HCT116 (cell line): ENCODE data around the gene CBFA2T3. TPM values are rescaled to one million over a fixed set of nuclear protein-coding genes. Genes with fewer than 3 reads are reported as not detected.

Experiments used
- ATAC-seq: fragments of 200-7000 bp; cut with Tn5 transposase; 2 replicates; pipeline ENCODE4 v1.9.1; 2020; ENCODE audit warnings: mild to moderate bottlenecking, moderate library complexity
- BruUV-seq: library from RNA; stranded (reverse); fragments of 400-500 nt; replicated peaks from 2 replicates; lab custom pipeline; 2021; lab: Mats Ljungman, UMichigan
- CTCF ChIA-PET: fragments of 300-600 bp; sonication (Branson Sonifier 250); formaldehyde crosslinking; loops from one replicate; lab custom pipeline; 2021; ENCODE audit warnings: antibody characterized with exemption; lab: Charles Lee
- POLR2A ChIA-PET: fragments of 300-600, 350-600 bp; sonication (Branson Sonifier 250); formaldehyde crosslinking; loops from one replicate; lab custom pipeline; 2021; ENCODE audit warnings: antibody characterized with exemption; lab: Charles Lee
- RAD21 ChIA-PET, 2 experiments: fragments of 300-600 bp; sonication (Branson Sonifier 250); formaldehyde crosslinking; loops; one replicate each; lab custom pipeline; 2023; ENCODE audit warnings: low total read pairs in 2 of 2; ENCODE audit not compliant: uncharacterized antibody in 2 of 2, unreplicated experiment in 2 of 2, low non-redundant PET in 1 of 2; lab: Charles Lee
- DNase-seq: peaks from one replicate; pipeline ENCODE4 v3.0.0-alpha.2; 2010; ENCODE audit warnings: low read depth, low spot score
- H2AFZ ChIP-seq: fragments of 200-600 bp; shearing (Covaris generic), sonication (generic); 2 replicates; pipeline ENCODE4 v1.6.1; 2017; ENCODE audit warnings: low read depth, mixed run types, mixed read lengths, antibody characterized with exemption, low read length; ENCODE audit not compliant: poor library complexity, severe bottlenecking
- H3K27ac ChIP-seq: 2 replicates; pipeline ENCODE4 v1.5.1; 2012; ENCODE audit warnings: low read depth, low read length
- H3K27me3 ChIP-seq: fragments of 200-600 bp; sonication (generic); 2 replicates; pipeline ENCODE4 v1.6.1; 2016; ENCODE audit warnings: mixed run types, low read length, mixed read lengths; ENCODE audit not compliant: insufficient read depth
- H3K36me3 ChIP-seq, 2 experiments: fragments of 200-500 bp in 1 of 2; fragments of 200-600 bp in 1 of 2; sonication (Bioruptor generic) in 1 of 2; sonication (generic) in 1 of 2; 2 replicates each; pipeline versions ENCODE4 v1.5.1 to v1.6.1; 2014 to 2016; ENCODE audit warnings: low read length in 2 of 2, inconsistent platforms in 1 of 2, mixed read lengths in 1 of 2, mixed run types in 1 of 2; ENCODE audit not compliant: insufficient read depth in 2 of 2, control insufficient read depth in 1 of 2
- H3K4me1 ChIP-seq, 2 experiments: fragments of 200-600 bp in 1 of 2; sonication (generic) in 1 of 2; 2 replicates each; pipeline versions ENCODE4 v1.5.1 to v1.6.1; 2012 to 2017; ENCODE audit warnings: low read length in 2 of 2, inconsistent platforms in 1 of 2, mild to moderate bottlenecking in 1 of 2, mixed read lengths in 1 of 2, mixed run types in 1 of 2, moderate library complexity in 1 of 2; ENCODE audit not compliant: insufficient read depth in 2 of 2, control insufficient read depth in 1 of 2
- H3K4me2 ChIP-seq: fragments of 200-600 bp; sonication (generic); 2 replicates; pipeline ENCODE4 v1.6.1; 2017; ENCODE audit warnings: mixed run types, low read length, mixed read lengths
- H3K4me3 ChIP-seq, 2 experiments: fragments of 200-600 bp in 1 of 2; sonication (generic) in 1 of 2; replicated peaks in 1 of 2; 2 replicates each; pipeline ENCODE4 v1.5.1; 2011 to 2016; ENCODE audit warnings: low read length in 2 of 2, control low read depth in 1 of 2, low read depth in 1 of 2, mild to moderate bottlenecking in 1 of 2, mixed read lengths in 1 of 2, mixed run types in 1 of 2
- H3K79me2 ChIP-seq: fragments of 200-600 bp; sonication (generic); 2 replicates; pipeline ENCODE4 v1.6.1; 2017; ENCODE audit warnings: mild to moderate bottlenecking, mixed run types, low read length, moderate library complexity, mixed read lengths; ENCODE audit not compliant: insufficient read depth
- H3K9ac ChIP-seq: fragments of 200-600 bp; sonication (generic); 2 replicates; pipeline ENCODE4 v1.6.1; 2016; ENCODE audit warnings: low read length, mixed read lengths
- H3K9me2 ChIP-seq: fragments of 200-600 bp; sonication (generic), shearing (Covaris generic); 2 replicates; pipeline ENCODE4 v1.6.1; 2017; ENCODE audit warnings: mixed run types, mild to moderate bottlenecking, moderate library complexity; ENCODE audit not compliant: insufficient read depth
- H3K9me3 ChIP-seq, 2 experiments: fragments of 200-500 bp in 1 of 2; fragments of 200-600 bp in 1 of 2; sonication (Bioruptor generic) in 1 of 2; sonication (generic) in 1 of 2; 2 replicates each; pipeline ENCODE4 v1.6.1; 2014 to 2017; ENCODE audit warnings: low read length in 2 of 2, mixed read lengths in 2 of 2, inconsistent platforms in 1 of 2, low read depth in 1 of 2, mild to moderate bottlenecking in 1 of 2, mixed run types in 1 of 2, moderate library complexity in 1 of 2; ENCODE audit not compliant: control insufficient read depth in 1 of 2, insufficient read depth in 1 of 2
- H4K20me1 ChIP-seq: fragments of 200-600 bp; sonication (generic), shearing (Covaris generic); 2 replicates; pipeline ENCODE4 v1.6.1; 2017; ENCODE audit warnings: mixed run types, mild to moderate bottlenecking, moderate library complexity; ENCODE audit not compliant: insufficient read depth
- ATF3 ChIP-seq: IDR thresholded peaks from 2 replicates; pipeline ENCODE4 v1.6.1; 2012
- CBX3 ChIP-seq: IDR thresholded peaks from 2 replicates; pipeline ENCODE4 v1.6.1; 2012; ENCODE audit warnings: low read depth
- CEBPB ChIP-seq: IDR thresholded peaks from 2 replicates; pipeline ENCODE4 v1.6.1; 2012; ENCODE audit warnings: low read depth
- CTCF ChIP-seq, 3 experiments: fragments of 200-600 bp in 1 of 3; sonication (generic) in 1 of 3; IDR thresholded peaks in 2 of 3; conservative IDR thresholded peaks in 1 of 3; 2 replicates each; pipeline ENCODE4 v1.5.1; 2012 to 2017; ENCODE audit warnings: low read depth in 2 of 3, low read length in 2 of 3, antibody characterized with exemption in 1 of 3, borderline replicate concordance in 1 of 3, control low read depth in 1 of 3, mild to moderate bottlenecking in 1 of 3, mixed read lengths in 1 of 3, mixed run types in 1 of 3, moderate library complexity in 1 of 3; ENCODE audit not compliant: insufficient read depth in 1 of 3
- ELF1 ChIP-seq: IDR thresholded peaks from 2 replicates; pipeline ENCODE4 v1.6.1; 2012; ENCODE audit warnings: low read depth, borderline replicate concordance
- EZH2phosphoT487 ChIP-seq: fragments of 200-600 bp; IDR thresholded peaks from 2 replicates; pipeline ENCODE4 v1.6.1; 2018; ENCODE audit warnings: antibody characterized with exemption, borderline replicate concordance
- MAX ChIP-seq: IDR thresholded peaks from 2 replicates; pipeline ENCODE4 v1.6.1; 2012
- POLR2A ChIP-seq: IDR thresholded peaks from 2 replicates; pipeline ENCODE4 v1.7.0; 2011; ENCODE audit warnings: borderline replicate concordance; ENCODE audit not compliant: insufficient read depth, insufficient read length; ENCODE audit errors: extremely low read depth
- POLR2AphosphoS5 ChIP-seq: IDR thresholded peaks from 2 replicates; pipeline ENCODE4 v1.6.1; 2011; ENCODE audit warnings: mild to moderate bottlenecking, low read depth, low read length, moderate library complexity
- RAD21 ChIP-seq: IDR thresholded peaks from 2 replicates; pipeline ENCODE4 v1.6.1; 2012; ENCODE audit warnings: low read depth, mild to moderate bottlenecking
- REST ChIP-seq: IDR thresholded peaks from 2 replicates; pipeline ENCODE4 v1.6.1; 2012; ENCODE audit warnings: low read depth
- SIN3A ChIP-seq: IDR thresholded peaks from 2 replicates; pipeline ENCODE4 v1.6.1; 2012; ENCODE audit warnings: low read depth
- SP1 ChIP-seq: IDR thresholded peaks from 2 replicates; pipeline ENCODE4 v1.6.1; 2012; ENCODE audit warnings: low read depth
- SRF ChIP-seq: IDR thresholded peaks from 2 replicates; pipeline ENCODE4 v1.6.1; 2012; ENCODE audit warnings: low read depth
- TCF7L2 ChIP-seq: IDR thresholded peaks from 2 replicates; pipeline ENCODE4 v1.7.0; 2011; ENCODE audit warnings: borderline replicate concordance, inconsistent platforms; ENCODE audit not compliant: insufficient read depth, insufficient read length; ENCODE audit errors: extremely low read depth
- YY1 ChIP-seq: IDR thresholded peaks from 2 replicates; pipeline ENCODE4 v1.6.1; 2011; ENCODE audit warnings: low read length, low read depth, moderate library complexity, mild to moderate bottlenecking; ENCODE audit not compliant: insufficient replicate concordance; ENCODE audit errors: extremely low read depth
- ZBTB33 ChIP-seq: IDR thresholded peaks from 2 replicates; pipeline ENCODE4 v1.6.1; 2011; ENCODE audit warnings: mild to moderate bottlenecking, low read length, moderate library complexity; ENCODE audit not compliant: insufficient replicate concordance; ENCODE audit errors: extremely low read depth
- ZFX ChIP-seq: fragments of 450-650 bp; IDR thresholded peaks from 2 replicates; pipeline ENCODE4 v1.6.1; 2017
- ZNF274 ChIP-seq: fragments of 200-500 bp; sonication (Bioruptor generic); IDR thresholded peaks from 2 replicates; pipeline ENCODE4 v1.6.1; 2014; ENCODE audit warnings: mild to moderate bottlenecking, low read depth, low read length, inconsistent platforms
- intact Hi-C: fragments of 100-400 bp; cut with micrococcal nuclease; formaldehyde crosslinking; loops from 2 replicates; pipeline ENCODE4 v1.10.0; 2022
- total RNA-seq: library from RNA; stranded (reverse); gene quantifications from one replicate; pipeline ENCODE4 v1.2.1, GENCODE V29; 2021; ENCODE audit not compliant: unreplicated experiment

Gene CBFA2T3
- total RNA-seq, 1 experiment from 2014 or later = 19.1 TPM

- TF ChIP-seq CTCF (IDR thresholded peaks at IDR 0.05 in 2 of 3, conservative IDR thresholded peaks at IDR 0.05 in 1 of 3; ENCODE audit: borderline replicate concordance in 1 of 3, insufficient read depth in 1 of 3, low read depth in 2 of 3, low read length in 2 of 3) = no peak
- TF ChIP-seq ATF3 = no peak
These were observed 133.8 kb downstream of the CBFA2T3 start (continued) for GRCh38 chr16:88843256-88843655.

GRCh38 chr16:88842806-88843205 lies 134.2 kb downstream of the CBFA2T3 start:
- no peaks in the 10 kb centered on the region for H3K9me3 ChIP-seq
- no peaks in the 10 kb centered on the region for H3K36me3 ChIP-seq
- H3K27ac ChIP-seq = no peak overlapping the region
- intact Hi-C loops = no loop called here
- no peak for ATAC-seq
- BruUV-seq = no TSS peak
- ChIA-PET POLR2A (interaction anchor here (0.7 kb wide), 1 partner anchor 42 kb away, joined by 3 read pairs; no protein-coding TSS in a partner anchor), RAD21 (no interaction called here), CTCF (interaction anchor here (1.9 kb wide), 1 partner anchor 15 kb away, joined by 4 read pairs; no protein-coding TSS in a partner anchor)
- no peak overlapping the region for H3K9ac ChIP-seq
- H3K4me2 ChIP-seq = no peak overlapping the region
- no peaks in the 10 kb centered on the region for H3K79me2 ChIP-seq
- H3K4me3 ChIP-seq = no peak overlapping the region
- H3K27me3 ChIP-seq = no peaks in the 10 kb centered on the region
- H3K4me1 ChIP-seq = no peaks in the 10 kb centered on the region
- no peaks in the 10 kb centered on the region for H3K9me2 ChIP-seq
- no peaks in the 10 kb centered on the region for H4K20me1 ChIP-seq
- no peak overlapping the region for H2AFZ ChIP-seq
- DNase-seq = no peak
- TF ChIP-seq POLR2AphosphoS5 = no peak
- no peak for TF ChIP-seq ELF1
- TF ChIP-seq MAX = no peak
- TF ChIP-seq ZBTB33 = no peak
- TF ChIP-seq ZFX = no peak
- no peak for TF ChIP-seq SRF
- no peak for TF ChIP-seq YY1
- no peak for TF ChIP-seq EZH2phosphoT487
- TF ChIP-seq RAD21 = no peak
- TF ChIP-seq POLR2A = no peak
- TF ChIP-seq TCF7L2 = no peak
- no peak for TF ChIP-seq SIN3A
- TF ChIP-seq ZNF274 = no peak
- no peak for TF ChIP-seq SP1
- no peak for TF ChIP-seq CBX3
- TF ChIP-seq REST = no peak
- no peak for TF ChIP-seq CEBPB
